ENCODE results near the gene DOHH.

Gene DOHH

DNA sequence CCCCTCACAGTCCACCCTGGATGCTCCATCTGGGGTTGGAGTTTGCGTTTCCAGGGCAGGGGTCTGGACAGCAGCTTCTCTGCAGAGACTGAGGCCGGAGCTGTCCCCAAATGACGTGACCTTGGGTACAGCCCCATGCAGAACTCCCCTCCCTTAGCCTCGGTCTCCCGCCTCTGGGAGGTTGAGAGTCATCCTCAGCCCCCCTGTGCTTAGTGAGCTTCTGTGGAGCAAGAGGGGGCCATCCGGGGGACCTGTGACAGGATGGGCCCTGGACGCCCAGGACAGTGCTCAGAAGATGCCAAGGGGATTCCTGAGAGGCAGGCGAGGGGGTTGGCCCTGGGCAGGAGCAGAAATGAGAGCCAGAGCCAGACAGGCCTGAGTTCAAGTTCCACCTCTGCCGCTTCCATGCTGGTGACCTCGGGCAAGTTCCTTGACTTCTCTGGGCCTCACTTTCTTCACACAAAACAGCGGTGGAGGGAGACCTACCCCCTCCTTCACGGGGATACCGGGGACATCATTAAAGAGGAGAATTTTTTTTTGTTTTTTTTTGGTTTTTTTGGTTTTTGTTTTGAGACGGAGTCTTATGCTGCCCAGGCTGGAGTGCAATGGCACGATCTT, 40.4 kb downstream of the DOHH start:
- no peak for TF ChIP-seq CTCF (conservative IDR thresholded peaks at IDR 0.05; ENCODE audit: low read length)
- H3K4me3 ChIP-seq (ENCODE audit: low read length) = no peak overlapping the region

DNA sequence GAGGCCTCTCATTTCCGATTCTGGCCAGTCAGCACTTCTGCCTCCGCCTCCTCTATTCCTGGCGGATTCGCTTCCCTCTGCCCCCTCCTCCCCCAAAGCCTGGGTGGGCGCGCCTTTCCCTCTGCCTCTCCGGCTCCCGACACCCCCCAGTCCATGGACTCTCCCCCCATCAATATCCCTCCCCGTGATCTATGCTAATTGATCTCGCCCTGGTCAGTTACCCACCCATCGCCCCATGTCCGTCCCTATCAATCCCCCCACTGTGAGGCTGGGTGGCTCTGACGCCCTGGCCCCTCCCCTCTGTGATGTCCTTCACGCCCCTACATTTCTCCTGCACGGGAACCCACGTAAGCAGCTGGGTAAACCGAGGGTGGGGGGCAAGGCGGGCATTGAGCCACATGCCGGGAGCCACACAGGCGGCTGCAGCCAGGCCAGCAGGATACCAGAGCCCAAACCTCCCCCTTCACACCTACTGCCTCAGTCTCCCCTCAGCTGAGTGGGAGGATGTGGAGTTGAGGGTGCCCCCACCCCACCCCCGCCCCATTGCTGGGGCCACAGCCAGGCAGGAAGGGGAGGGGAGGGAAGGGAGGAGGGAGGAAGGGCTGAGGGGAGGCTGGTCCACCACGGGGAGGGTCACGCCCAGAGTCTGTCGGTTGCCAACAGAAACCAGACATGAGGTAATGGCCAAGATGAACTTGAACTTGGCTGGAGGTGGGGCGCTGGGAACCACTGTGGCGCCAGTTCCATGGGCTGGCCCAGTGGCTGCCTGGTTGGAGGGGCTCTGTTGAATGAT, 41.2 kb downstream of the DOHH start:
- DNase-seq (ENCODE audit: low read depth) = peak; percentile 88
- TF ChIP-seq CTCF (conservative IDR thresholded peaks at IDR 0.05; ENCODE audit: low read length) = no peak
- H3K4me3 ChIP-seq (ENCODE audit: low read length) = no peak overlapping the region

More for the DNA sequence above, 40.4 kb downstream of the DOHH start:
- no peak for DNase-seq (ENCODE audit: low read depth)

DNA sequence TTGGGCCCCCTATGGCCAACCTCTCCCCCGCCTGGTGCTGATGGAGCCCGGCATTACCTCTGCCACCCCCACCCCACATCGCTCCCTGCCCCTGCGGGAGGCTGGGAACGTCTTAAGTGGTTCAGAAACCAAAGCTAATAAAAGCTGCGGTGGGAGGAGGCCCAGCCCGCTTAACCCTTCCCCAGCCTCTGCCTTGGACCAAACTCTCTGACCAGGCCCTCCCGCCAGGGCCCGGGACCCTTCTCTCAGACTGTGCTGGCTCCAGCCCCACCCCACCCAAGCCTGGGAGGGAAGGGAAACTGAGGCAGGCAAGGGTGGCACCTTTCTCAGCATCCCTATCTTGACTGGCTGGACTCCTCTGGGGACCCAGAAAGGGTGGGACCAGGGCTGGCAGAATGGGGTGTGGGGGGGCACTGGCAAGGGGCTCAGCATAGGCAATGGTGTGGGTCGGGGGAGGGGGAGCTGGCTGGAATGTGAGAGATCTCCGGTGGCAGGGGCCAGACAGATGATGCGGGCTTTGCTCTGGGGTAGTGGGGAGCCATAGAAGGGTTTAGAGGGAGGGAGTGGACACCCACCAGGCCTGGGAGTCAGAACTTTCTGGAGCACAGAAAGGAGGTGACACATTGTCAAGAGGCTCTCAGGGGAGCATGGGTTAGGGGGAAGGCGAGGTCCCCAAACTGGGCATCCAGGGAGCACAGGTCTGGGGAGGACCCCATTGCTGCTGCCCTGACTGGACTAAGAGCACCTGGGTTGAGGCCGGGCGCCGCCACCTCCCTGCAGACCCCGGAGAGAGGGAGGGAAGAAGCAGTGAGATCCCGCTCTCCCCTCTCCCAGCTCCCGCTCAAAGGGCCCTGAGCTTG, 42.0 kb downstream of the DOHH start:
- no peak for DNase-seq (ENCODE audit: low read depth)
- H3K4me3 ChIP-seq (ENCODE audit: low read length) = no peak overlapping the region
- TF ChIP-seq CTCF (conservative IDR thresholded peaks at IDR 0.05; ENCODE audit: low read length) = no peak

DNA sequence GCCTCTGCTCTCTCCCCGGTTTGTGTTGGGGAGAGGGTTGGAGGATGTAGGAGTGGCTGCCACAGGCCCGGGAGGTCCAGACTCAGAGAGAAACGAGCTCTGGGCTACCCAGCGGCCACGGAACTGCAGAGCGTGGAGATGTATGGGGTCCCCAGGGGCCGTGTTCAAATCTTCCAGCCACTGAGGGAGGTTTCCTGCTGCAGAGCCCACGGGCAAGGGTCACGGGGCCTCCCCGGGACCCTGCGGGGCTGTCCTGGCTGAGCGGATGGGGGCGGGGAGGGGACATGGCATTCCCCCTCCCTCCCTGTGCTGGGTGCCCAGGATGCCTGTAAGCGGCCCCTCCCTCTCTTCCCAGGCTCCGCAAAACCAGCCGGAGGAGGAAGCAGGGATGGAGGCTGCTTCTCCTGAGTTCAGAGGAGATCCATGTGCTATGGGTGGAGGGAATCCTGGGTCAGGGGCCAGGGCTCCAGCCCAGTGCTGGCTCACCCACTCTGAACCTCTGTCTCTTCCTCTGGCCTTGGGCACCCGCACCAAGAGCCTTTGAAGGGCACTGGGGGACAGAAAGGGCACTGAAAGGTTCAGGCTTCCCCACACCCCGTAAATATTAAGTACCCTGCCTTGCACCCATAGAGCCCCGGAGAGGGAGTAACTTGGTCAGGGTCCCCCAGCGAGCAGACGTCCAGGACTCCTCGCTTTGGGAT, 42.8 kb downstream of the DOHH start:
- TF ChIP-seq CTCF (conservative IDR thresholded peaks at IDR 0.05; ENCODE audit: low read length) = no peak
- no peak for DNase-seq (ENCODE audit: low read depth)
- H3K4me3 ChIP-seq (ENCODE audit: low read length) = no peak overlapping the region

GRCh38 chr19:3456925-3457527, 43.4 kb downstream of the DOHH start:
- H3K4me3 ChIP-seq (ENCODE audit: low read length) = no peak overlapping the region
- no peak for TF ChIP-seq CTCF (conservative IDR thresholded peaks at IDR 0.05; ENCODE audit: low read length)
- no peak for DNase-seq (ENCODE audit: low read depth)

DNA sequence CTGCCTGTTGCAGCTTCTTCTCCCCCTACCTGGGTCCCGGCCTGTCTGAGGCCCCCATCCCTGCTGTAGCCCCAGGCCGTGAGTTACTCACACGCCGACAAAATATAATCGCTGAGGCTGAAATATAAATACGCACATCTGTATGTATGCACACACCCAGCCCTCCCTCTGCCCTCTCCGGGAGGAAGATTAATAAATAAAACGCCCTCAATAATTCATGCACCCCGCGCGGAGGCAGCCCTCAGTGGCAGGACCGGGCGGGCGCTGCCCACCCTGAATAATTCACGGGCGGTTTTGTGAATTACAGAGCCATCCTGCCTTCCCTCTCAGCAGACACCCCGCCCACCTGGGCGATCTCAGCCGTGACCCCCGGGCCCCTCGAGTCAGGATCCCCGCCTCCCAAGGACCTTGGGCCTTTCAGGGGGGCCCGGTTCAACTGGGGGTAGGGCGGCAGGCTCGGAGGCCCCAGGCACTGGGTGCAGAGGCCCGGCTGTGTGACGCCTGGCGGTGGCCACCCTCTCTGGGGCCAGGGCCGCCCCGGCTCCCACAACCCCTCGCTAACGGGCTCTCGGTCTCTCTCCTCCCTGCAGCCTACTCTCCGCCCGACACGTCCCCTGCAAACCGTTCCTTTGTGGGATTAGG, 44.4 kb downstream of the DOHH start:
- H3K4me3 ChIP-seq (ENCODE audit: low read length) = no peak overlapping the region
- DNase-seq (ENCODE audit: low read depth) = no peak
- TF ChIP-seq CTCF (conservative IDR thresholded peaks at IDR 0.05; ENCODE audit: low read length) = no peak
